MV-4-11 (cell line): ENCODE results near the gene CD2.

ENCODE experiments used
- DNase-seq: peaks from one replicate; lab custom pipeline; 2025; lab: John Stamatoyannopoulos, UW

CD2 gene

GRCh38 chr1:116754198-116754977 lies at the start of gene CD2:
CD2 (plus strand) TSS chr1:116754430; CDS start chr1:116754493, 63 bp downstream.
- DNase-seq: peak; percentile 41

- DNase-seq: no peak
These were observed 48.1 kb upstream of the CD2 start for GRCh38 chr1:116706123-116706522.

- DNase-seq: no peak
These were observed 47.4 kb upstream of the CD2 start for GRCh38 chr1:116706841-116707240.

- no peak for DNase-seq
These were observed 45.9 kb upstream of the CD2 start for GRCh38 chr1:116708255-116708900.

GRCh38 chr1:116709666-116710167 lies 44.5 kb upstream of the CD2 start:
- no peak for DNase-seq

GRCh38 chr1:116710420-116711262 lies 43.6 kb upstream of the CD2 start:
- DNase-seq: no peak

- DNase-seq: no peak
These were observed 42.9 kb upstream of the CD2 start for GRCh38 chr1:116711263-116711840.

- DNase-seq: no peak
These were observed 41.7 kb upstream of the CD2 start for GRCh38 chr1:116712510-116712909.

GRCh38 chr1:116713474-116713873 lies 40.8 kb upstream of the CD2 start:
- DNase-seq: no peak

GRCh38 chr1:116716391-116716790 lies 37.8 kb upstream of the CD2 start:
- DNase-seq: no peak

- DNase-seq: no peak
These were observed 36.9 kb upstream of the CD2 start for GRCh38 chr1:116717318-116717717.

- no peak for DNase-seq
These were observed 33.7 kb upstream of the CD2 start for GRCh38 chr1:116720364-116721038.

- no peak for DNase-seq
These were observed 33.2 kb upstream of the CD2 start for GRCh38 chr1:116721039-116721405.

GRCh38 chr1:116721451-116722007 lies 32.7 kb upstream of the CD2 start:
- DNase-seq: no peak

GRCh38 chr1:116722016-116722838 lies 32.0 kb upstream of the CD2 start:
- no peak for DNase-seq

GRCh38 chr1:116724765-116725375 lies 29.4 kb upstream of the CD2 start:
- peak; percentile 40 for DNase-seq

GRCh38 chr1:116725798-116726197 lies 28.4 kb upstream of the CD2 start:
- DNase-seq: no peak

GRCh38 chr1:116726872-116727820 lies 27.1 kb upstream of the CD2 start:
- peak; percentile 34 for DNase-seq

GRCh38 chr1:116731439-116731838 lies 22.8 kb upstream of the CD2 start:
- DNase-seq: no peak
